ENCODE data around the gene RHD. TPM values are rescaled to one million over a fixed set of nuclear protein-coding genes. Genes with fewer than 3 reads are reported as not detected.

RHD gene
- total and polyA plus RNA-seq, 2 experiments from 2014 or later, result 0.21 to 0.26 TPM

DNA sequence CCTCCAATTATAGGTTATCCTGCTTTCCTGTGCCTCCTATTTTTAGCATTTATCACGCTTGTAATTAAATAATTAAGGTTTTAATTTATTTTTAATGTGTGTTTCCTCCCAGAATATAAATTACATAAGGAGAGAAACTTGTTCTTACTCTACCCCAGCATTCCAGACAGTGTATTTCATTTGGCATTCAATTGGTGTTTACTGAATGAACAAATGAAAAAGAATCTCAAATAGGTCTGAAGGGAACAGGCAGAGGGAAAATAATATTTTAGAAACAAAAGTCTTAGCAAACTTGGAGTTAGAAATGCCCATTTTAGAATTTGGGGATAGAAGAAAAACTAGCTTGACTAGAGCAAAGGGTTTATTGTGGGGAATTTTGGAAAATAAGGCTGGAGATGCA lies 15.1 kb upstream of the RHD start:
- H2AFZ ChIP-seq, result no peak overlapping the region
- no peak overlapping the region for H3K4me3 ChIP-seq
- H3K4me1 ChIP-seq (ENCODE audit: insufficient read depth), result peaks cover 10% of the 10 kb centered on the region; the same call in 1 of the 2 replicates
- TF ChIP-seq CREB1 (CRISPR knock-in tag; IDR thresholded peaks at IDR 0.05; ENCODE audit: low read depth) (no peak), EZH2 (IDR thresholded peaks at IDR 0.05; ENCODE audit: low read depth, unreplicated experiment) (no peak), NANOG (IDR thresholded peaks at IDR 0.05; ENCODE audit: borderline replicate concordance) (no peak), ZNF114 (CRISPR knock-in tag; IDR thresholded peaks at IDR 0.05) (no peak), JUNB (IDR thresholded peaks at IDR 0.05; ENCODE audit: unreplicated experiment) (no peak), CTCF (conservative IDR thresholded peaks at IDR 0.05; ENCODE audit: low read depth in 2 of 2) (no peak), ZNF331 (CRISPR knock-in tag; IDR thresholded peaks at IDR 0.05; ENCODE audit: low read depth) (no peak), REST (IDR thresholded peaks at IDR 0.05; ENCODE audit: unreplicated experiment) (no peak), POLR2AphosphoS5 (IDR thresholded peaks at IDR 0.05; ENCODE audit: low read depth) (no peak), EZH2phosphoT487 (IDR thresholded peaks at IDR 0.05; ENCODE audit: unreplicated experiment) (no peak), STAT1 (IDR thresholded peaks at IDR 0.05; ENCODE audit: unreplicated experiment) (no peak)
- TF ChIP-seq, protein P1, sequence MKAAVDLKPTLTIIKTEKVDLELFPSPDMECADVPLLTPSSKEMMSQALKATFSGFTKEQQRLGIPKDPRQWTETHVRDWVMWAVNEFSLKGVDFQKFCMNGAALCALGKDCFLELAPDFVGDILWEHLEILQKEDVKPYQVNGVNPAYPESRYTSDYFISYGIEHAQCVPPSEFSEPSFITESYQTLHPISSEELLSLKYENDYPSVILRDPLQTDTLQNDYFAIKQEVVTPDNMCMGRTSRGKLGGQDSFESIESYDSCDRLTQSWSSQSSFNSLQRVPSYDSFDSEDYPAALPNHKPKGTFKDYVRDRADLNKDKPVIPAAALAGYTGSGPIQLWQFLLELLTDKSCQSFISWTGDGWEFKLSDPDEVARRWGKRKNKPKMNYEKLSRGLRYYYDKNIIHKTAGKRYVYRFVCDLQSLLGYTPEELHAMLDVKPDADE (IDR thresholded peaks at IDR 0.05), result no peak
- TF ChIP-seq, protein P2, sequence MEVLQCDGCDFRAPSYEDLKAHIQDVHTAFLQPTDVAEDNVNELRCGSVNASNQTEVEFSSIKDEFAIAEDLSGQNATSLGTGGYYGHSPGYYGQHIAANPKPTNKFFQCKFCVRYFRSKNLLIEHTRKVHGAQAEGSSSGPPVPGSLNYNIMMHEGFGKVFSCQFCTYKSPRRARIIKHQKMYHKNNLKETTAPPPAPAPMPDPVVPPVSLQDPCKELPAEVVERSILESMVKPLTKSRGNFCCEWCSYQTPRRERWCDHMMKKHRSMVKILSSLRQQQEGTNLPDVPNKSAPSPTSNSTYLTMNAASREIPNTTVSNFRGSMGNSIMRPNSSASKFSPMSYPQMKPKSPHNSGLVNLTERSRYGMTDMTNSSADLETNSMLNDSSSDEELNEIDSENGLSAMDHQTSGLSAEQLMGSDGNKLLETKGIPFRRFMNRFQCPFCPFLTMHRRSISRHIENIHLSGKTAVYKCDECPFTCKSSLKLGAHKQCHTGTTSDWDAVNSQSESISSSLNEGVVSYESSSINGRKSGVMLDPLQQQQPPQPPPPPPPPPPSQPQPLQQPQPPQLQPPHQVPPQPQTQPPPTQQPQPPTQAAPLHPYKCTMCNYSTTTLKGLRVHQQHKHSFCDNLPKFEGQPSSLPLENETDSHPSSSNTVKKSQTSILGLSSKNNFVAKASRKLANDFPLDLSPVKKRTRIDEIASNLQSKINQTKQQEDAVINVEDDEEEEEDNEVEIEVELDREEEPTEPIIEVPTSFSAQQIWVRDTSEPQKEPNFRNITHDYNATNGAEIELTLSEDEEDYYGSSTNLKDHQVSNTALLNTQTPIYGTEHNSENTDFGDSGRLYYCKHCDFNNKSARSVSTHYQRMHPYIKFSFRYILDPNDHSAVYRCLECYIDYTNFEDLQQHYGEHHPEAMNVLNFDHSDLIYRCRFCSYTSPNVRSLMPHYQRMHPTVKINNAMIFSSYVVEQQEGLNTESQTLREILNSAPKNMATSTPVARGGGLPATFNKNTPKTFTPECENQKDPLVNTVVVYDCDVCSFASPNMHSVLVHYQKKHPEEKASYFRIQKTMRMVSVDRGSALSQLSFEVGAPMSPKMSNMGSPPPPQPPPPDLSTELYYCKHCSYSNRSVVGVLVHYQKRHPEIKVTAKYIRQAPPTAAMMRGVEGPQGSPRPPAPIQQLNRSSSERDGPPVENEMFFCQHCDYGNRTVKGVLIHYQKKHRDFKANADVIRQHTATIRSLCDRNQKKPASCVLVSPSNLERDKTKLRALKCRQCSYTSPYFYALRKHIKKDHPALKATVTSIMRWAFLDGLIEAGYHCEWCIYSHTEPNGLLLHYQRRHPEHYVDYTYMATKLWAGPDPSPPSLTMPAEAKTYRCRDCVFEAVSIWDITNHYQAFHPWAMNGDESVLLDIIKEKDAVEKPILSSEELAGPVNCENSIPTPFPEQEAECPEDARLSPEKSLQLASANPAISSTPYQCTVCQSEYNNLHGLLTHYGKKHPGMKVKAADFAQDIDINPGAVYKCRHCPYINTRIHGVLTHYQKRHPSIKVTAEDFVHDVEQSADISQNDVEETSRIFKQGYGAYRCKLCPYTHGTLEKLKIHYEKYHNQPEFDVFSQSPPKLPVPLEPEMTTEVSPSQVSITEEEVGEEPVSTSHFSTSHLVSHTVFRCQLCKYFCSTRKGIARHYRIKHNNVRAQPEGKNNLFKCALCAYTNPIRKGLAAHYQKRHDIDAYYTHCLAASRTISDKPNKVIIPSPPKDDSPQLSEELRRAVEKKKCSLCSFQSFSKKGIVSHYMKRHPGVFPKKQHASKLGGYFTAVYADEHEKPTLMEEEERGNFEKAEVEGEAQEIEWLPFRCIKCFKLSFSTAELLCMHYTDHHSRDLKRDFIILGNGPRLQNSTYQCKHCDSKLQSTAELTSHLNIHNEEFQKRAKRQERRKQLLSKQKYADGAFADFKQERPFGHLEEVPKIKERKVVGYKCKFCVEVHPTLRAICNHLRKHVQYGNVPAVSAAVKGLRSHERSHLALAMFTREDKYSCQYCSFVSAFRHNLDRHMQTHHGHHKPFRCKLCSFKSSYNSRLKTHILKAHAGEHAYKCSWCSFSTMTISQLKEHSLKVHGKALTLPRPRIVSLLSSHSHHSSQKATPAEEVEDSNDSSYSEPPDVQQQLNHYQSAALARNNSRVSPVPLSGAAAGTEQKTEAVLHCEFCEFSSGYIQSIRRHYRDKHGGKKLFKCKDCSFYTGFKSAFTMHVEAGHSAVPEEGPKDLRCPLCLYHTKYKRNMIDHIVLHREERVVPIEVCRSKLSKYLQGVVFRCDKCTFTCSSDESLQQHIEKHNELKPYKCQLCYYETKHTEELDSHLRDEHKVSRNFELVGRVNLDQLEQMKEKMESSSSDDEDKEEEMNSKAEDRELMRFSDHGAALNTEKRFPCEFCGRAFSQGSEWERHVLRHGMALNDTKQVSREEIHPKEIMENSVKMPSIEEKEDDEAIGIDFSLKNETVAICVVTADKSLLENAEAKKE (CRISPR knock-in tag; IDR thresholded peaks at IDR 0.05), result no peak
- H3K27ac ChIP-seq (ENCODE audit: low read depth), result no peak overlapping the region
- no peaks in the 10 kb centered on the region; the same call in 1 of the 2 replicates for H3K36me3 ChIP-seq (ENCODE audit: insufficient read depth)
- no peaks in the 10 kb centered on the region for H3F3A ChIP-seq (replicated peaks; ENCODE audit: low read depth)
- DNase-seq (ENCODE audit: low spot score) (no peak), ATAC-seq (no peak)
- H3K27me3 ChIP-seq (ENCODE audit: insufficient read depth), result no peaks in the 10 kb centered on the region
- H3K79me2 ChIP-seq (replicated peaks; ENCODE audit: insufficient read depth), result peaks cover 13% of the 10 kb centered on the region; the same call in 1 of the 2 replicates
- Mint-ChIP-seq H3K9me3 (no peaks in the 10 kb centered on the region), H3K4me3 (no peak overlapping the region), H3K4me1 (peaks cover 17% of the 10 kb centered on the region; the same call in 2 of the 3 replicates), H3K36me3 (ENCODE audit: low read depth) (peaks cover 1% of the 10 kb centered on the region; the same call in 2 of the 3 replicates), H3K27me3 (ENCODE audit: insufficient read depth, low read depth, poor library complexity) (peaks cover 5% of the 10 kb centered on the region), H3K27ac (no peak overlapping the region)
- H3K4me2 ChIP-seq, result no peak overlapping the region
- peaks cover 2% of the 10 kb centered on the region; the same call in 1 of the 2 replicates for H4K20me1 ChIP-seq (replicated peaks; ENCODE audit: insufficient read depth)
- no peaks in the 10 kb centered on the region for H3K9me2 ChIP-seq (ENCODE audit: insufficient read depth)

All from GM23338 (cell line).